Measurements from ENCODE around the gene CEACAM16.

CEACAM16 gene

DNA sequence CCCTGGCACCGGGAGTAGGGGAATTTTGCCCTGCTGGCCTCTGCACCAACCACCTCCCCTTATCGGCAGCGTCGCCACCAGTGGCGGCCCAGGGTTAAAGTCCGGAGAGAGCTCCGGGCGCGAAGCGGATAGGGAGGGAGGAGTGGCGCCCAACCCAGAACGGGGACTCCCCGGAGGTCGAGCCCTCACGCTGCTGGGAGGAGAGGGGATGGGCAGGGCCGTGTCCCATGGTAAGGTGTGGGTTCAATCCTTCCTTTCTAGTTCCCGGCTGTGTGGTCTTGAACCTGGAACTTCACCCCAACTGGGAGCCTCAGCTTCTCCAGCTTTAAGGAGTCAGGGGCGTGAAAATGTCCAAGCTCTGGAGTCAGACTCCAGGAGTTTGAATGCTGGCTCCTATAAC, 26.3 kb downstream of the CEACAM16 start:
- no peak for DNase-seq (ENCODE audit: low spot score)

DNA sequence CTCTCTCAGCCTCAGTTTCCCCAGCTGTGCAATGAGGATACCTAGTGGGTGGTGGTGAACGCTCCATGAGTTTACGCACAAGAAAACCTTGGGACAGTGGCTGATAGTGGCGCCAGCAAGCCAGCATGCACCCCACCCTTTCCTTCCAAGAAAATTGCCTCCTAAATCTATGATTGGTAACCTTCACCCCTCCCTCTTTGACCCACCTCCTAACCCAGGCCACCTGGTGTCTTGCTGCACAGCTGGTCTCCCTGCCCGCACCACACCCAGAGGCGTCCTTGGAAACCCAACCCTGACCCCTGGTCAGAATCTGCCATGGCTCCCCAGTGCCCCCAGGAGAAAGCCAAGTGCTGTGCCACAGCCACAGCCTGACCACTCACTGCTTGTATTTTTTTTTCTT, 26.7 kb downstream of the CEACAM16 start:
- DNase-seq (ENCODE audit: low spot score) = no peak

DNA sequence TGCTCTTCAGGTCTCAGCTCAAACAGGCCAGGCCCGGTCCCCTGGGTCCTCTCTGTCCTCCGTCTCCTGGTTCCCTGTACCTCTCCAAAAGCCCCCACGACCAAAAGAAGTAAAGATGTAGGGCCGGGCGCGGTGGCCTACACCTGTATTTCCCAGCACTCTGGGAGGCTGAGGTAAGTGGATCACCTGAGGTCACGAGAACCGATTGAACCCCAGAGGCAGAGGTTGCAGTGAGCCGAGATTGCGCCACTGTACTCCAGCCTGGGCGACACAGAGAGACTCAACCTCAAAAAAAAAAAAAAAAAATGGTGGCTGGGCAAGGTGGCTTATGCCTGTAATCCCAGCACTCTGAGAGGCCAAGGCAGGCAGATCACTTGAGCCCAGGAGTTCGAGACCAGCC, 27.5 kb downstream of the CEACAM16 start:
- DNase-seq (ENCODE audit: low spot score) = no peak

DNA sequence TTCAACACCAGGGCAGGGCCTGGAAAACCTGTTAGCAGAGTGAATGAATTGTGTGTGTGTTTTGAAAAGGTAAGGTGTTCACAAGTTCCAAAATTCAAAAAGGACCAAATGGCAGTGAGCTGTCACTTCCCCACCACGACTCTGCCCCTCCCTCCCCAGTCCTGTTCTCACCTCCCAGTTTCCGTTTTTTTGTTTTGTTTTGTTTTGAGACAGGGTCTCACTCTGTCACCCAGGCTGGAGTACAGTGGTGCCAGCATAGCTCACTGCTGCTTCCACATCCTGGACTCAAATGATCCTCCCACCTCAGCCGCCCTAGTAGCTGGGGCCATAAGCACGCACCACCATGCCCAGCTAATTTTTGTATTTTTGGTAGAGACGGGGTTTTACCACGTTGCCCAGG, 29.2 kb downstream of the CEACAM16 start:
- no peak for DNase-seq (ENCODE audit: low spot score)

DNA sequence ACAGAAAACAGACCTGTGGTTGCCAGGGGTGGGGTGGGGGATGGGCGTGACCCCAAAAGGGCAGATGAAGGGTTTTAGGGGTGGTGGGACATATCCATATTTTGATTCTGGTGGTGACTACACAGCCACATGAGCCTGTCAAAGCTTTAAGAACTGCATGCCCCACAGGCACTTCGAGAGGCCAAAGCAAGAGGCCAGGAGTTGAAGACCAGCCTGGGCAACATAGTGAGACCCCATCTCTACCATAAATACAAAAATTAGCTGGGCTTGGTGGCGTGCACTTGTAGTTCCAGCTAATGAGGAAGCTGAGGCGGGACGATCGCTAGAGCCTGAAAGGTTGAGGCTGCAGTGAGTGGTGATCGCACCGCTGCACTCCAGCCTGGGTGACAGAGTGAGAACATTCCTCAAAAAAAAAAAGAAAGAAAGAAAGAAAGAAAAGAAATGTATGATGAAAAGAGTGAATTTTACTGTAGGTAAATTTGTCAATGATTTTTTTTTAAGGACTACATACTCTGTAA, 30.6 kb downstream of the CEACAM16 start:
- DNase-seq (ENCODE audit: low spot score) = no peak

DNA sequence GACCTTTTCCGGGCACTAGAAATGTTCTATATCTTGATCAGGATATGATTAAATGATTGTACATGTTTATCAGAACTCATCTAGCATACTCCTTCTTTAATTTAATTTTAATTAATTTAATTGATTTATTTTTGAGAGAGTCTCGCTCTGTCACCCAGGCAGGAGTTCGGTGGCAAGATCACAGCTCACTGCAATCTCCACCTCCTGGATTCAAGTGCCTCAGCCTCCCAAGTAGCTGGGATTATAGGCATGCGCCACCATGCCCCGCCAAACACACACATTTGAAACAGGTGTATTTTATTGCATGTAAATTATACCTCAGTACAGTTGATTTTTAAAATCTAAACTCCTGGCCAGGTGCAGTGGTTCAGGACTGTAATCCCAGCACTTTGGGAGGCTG, 32.1 kb downstream of the CEACAM16 start:
- DNase-seq (ENCODE audit: low spot score) = no peak

DNA sequence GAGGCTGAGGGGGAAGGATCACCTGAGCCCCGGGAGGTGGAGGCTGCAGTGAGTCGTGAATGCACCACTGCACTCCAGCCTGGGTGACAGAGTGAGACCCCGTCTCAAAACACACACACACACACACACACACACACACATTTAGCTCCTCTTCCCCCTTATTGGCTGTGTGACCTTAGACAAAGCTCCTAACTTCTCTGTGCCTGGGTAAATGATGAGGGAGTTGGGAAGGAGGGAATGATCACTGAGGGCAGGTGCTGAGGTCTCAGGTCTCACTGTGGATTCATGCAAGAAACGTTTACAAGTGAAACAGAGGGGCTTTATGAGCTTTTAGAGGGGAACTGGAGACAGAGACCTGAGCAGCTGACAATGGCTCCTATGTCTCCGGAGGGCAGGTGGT, 32.7 kb downstream of the CEACAM16 start:
- no peak for DNase-seq (ENCODE audit: low spot score)

DNA sequence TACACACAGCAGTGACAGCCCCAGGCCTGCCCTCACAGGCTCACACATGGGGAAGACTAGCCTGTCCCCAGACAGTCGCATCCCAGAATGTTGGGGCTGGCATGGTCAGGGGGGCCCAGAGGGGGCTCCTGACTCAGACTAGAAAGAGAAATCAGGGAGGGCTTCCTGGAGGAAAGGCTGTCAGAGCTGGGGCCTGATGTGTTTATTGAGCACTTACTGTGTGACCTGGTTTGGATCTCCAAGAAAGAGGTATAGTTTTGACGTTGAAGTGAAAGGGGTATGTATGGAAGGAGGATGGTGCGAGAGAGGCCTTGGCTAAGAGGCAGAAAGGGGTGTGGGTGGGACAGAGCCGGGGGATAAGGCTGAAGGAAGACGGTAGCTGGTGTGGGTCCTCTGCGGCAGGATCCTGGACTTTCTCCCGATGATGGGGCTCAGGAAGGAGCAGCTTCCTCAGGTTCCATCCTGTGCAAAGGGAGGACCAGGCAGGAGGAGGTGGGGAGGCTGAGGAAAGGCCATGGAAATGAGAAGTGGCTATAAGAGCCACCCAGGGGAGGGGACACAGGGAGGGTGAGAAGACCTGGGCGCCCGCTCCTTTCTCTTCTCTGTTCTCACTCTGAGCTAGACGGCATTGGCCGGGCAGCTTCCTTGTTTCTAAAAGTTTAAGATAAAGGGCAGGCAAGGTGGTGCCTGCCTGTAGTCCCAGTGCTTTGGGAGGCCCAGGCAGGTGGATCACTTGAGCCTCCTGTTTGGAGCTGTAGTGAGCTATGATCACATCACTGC, 33.5 kb downstream of the CEACAM16 start:
- DNase-seq (ENCODE audit: low spot score) = no peak

DNA sequence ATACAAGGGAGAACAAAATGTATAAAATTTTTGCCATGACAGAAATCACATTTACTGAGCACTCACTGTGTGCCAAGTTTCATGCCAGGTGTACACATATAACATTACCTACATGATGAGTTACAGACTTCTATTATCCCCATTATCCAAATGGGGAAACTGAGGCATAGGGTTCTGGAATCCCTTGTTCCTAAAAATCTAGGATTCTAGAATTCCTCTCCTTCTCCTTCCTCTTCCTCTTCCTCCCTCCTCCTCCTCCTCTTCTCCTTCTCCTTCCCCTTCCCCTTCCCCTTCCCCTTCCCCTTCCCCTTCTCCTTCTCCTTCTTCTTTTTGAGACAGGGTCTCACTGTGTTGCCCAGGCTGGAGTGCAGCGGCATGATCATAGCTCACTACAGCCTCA, 35.4 kb downstream of the CEACAM16 start:
- no peak for DNase-seq (ENCODE audit: low spot score)

DNA sequence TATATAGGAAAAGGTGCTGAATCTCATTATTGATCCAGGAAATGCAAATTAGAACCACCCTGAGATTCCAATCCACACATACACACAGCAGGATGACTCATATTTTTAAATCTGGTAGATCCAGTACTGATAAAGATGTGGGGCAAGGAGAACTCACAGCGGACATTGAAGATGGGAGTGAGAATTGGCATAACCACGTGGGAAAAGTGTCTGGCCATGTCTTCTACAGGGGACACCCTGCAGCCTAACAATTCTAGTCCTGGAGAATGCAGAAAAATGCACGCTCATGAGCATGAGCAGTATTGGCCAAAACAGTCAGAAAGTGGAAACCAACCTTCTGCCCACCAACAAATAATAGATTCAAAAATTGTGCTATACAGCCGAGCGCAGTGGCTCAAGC, 36.1 kb downstream of the CEACAM16 start:
- DNase-seq (ENCODE audit: low spot score) = no peak

DNA sequence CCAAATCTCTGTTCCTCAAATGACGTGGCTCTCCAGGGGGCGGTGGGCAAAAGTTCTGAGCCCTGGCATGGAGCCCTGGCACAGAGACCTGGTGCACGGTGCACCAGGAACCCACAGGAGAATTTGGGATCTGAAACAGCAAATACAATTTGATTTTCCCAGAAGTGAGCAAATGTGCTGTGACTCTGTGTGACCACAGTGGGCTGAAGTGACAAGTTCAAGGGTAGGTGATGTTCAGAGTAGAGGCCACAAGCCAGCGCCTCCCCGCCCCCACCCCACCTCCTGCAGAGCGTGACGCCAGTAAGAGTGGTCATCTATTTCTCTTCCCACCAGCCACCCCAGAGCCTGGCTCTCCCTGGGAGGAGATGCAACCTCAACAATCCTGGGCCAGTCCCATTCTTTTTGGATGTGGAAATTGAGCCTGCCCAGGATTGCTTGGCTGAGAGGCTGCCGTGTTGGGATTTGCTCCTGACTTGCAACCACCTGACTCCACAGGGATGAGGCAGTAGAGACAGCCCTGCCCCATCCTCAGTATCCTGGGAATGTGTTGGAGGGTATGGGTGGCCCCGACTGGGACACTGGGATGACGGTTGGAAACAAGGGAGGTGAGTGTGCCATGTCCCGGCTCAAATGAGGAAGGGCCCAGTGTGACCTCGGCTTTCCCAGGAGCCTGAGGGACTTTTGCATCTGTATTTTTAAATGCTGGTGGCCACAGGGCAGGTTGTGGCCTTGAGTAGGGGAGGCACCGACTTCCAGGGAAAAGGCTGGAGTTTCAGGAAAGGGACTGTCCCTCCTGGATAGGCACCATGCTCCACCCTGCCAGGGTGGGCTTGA, 38.5 kb downstream of the CEACAM16 start:
- DNase-seq (ENCODE audit: low spot score) = no peak

DNA sequence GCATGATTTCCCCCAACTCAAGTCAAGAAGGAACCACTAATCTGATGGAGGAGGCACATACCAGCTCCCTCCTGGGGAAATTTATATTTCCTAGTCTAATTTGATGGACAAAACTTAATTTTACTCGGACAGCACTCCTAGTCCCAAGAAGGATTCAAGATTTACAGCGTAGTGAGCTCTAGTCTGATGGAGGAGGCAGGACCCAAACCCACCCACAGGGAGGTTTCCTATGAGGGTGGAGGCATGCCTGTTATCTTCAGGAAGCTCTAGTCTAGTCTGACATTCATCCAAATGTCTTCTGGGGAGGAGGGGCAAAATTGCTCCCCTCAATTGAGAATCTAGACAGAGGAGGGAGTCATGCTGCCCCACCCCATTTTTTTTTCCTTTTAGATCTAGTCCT, 39.2 kb downstream of the CEACAM16 start:
- no peak for DNase-seq (ENCODE audit: low spot score)

DNA sequence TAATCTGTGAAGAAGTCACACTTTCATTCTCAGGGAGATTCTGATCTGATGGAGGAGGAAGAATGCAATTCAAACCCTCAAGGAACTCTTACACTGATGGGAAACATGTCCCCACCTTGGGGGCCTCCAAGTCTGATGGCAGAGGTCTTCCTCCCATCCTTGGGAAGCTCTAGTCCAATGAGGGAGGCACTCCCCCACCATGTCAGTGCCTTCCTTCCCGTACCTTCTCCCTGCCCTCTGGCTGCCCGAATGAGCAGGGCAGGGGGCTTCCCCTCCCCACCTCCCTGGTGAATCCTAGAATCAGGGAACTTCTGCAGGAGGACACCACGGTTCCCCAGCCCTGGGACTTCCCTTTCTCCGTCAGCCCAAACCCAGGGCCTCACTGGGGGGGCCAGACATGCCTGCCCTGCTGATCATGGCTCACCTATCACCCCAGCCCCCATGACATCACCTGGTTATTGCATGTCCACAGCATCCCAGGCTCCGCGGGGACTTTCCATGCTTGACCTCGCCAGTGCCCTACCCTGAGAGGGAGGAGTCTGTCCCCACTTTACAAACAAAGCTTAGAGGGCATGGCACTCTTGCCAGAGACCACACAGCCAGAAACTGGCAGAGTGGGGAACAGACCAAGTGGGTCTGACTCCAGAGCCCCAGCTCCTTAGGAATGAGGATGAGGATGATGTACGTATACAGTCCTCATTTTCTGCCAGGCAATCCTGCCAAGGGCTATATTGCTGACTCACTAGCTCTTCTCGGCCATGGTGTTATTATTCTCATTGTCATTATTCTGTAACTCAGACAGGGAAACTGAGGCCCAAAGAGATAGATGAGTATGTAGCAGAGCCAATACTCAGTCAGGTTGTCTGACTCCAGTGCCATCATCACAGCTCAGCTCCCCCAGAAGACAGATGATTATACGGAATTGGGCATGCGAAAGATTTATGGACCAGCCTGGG, 39.9 kb downstream of the CEACAM16 start:
- no peak for DNase-seq (ENCODE audit: low spot score)

DNA sequence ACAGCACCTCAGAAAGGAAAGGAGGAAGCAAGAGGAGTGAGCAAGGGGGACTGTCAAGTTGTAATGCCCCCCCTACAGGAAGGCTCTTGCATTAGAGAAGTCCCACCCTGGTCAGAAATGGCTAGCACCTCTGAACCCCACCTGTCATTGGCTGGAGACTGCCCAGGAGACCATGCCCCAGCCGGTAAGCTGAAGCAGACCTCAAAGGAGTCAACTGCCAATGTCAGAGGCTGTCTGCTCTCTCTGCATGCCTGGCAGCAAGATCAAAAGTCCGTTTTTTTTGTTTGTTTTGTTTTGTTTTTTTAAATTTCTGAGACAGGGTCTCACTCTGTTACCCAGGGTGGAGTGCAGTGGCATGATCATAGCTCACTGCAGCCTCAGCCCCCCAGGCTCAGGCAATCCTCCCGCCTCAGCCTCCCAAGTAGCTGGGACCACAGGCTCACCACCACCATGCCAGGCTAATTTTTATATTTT, 41.4 kb downstream of the CEACAM16 start:
- DNase-seq (ENCODE audit: low spot score) = no peak

DNA sequence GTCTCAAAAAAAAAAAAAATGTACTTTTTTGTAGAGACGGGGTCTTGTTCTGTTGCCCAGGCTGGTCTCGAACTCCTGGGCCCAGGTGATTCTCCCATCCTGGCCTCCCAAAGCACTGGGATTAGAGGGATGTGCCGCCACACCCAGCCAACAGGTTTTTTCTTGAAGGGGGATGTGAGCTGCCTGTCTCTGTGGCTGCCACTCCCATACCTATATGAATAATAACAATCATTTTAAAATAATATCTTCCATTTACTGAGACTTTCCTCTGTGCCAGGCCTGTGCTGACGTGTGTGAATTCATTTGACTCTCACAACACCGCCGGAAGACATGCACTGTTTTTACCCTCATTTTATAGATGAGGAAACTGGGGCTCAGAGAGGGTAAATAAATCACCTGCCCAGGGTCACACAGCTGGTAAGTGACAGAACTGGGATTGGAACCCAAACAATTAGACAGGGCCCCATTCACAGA, 42.3 kb downstream of the CEACAM16 start:
- no peak for DNase-seq (ENCODE audit: low spot score)

DNA sequence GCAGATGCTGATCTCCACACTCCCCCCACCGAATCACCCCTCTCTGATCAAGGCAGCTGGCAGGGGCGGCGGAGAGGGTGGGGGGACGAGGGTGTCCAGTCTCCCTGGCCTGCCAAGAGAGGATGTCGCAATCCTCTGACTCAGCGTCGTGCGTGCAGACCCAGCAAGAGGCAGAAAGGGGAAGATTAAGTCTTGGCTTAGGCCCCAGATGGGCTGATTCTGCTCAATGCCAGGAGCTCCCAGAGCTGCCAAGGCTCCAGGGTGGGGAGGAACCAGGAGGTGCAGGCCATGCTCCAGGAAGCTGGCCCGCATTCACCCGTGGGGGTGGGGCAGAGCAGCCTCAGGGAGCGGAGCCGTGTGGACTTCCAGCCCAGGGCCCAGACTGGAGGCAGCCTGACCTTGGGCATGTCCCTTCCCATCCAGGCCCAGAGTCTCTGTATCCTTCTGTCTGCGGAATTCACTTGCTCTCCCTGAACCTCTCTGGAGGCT, 42.9 kb downstream of the CEACAM16 start:
- DNase-seq (ENCODE audit: low spot score) = peak; percentile 86

DNA sequence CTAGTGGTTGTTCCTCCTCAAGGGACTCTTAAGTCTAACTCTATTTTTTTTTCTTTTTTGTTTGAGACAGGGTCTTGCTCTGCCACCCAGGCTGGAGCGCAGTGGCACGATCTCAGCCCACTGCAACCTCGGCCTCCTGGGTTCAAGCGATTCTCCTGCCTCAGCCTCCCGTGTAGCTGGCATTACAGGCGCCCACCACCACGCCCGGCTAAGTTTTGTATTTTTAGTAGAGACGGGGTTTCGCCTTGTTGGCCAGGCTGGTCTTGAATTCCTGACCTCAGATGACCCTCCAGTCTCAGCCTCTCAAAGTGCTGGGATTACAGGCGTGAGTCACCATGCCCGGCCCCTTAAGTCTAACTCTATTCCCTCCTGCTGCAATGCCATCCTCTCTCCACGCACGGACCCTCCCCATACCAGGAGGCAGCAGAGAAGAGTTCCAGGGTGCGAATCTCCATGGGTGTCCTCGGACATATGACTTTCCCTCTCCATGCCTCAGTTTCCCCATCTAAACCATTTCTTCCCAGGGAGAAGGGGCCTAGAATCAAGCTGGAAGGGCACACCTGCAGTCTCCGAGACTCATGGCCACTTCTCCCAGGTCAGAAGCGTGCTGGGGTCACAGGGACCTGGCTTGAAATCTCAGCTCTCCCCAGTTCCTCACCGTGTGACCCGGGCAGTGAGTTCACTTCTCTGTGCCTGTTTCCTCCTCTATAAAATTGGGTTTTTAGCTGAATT, 43.5 kb downstream of the CEACAM16 start:
- no peak for DNase-seq (ENCODE audit: low spot score)

DNA sequence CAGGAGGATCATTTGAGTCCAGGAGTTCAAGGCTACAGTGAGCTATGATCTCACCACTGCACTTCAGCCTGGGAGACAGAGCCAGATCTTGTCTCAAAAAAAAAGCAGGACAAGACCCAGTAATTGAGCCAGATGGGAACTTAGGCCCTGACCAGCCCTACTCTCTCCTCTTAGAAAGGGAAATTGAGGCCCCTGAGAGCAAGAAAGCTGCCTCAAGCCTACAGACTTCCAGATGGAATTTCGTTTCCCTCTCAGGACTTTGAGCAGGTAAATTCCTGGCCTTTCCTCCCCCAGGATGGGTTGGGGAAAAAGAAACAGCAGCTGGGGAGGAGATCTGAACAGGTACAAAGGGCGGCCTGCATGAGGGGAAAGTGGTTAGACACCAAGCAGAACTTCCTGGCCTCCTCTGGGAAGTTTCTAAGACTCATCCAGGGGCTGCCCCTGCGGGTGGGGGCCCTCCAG, 46.0 kb downstream of the CEACAM16 start:
- DNase-seq (ENCODE audit: low spot score) = no peak

DNA sequence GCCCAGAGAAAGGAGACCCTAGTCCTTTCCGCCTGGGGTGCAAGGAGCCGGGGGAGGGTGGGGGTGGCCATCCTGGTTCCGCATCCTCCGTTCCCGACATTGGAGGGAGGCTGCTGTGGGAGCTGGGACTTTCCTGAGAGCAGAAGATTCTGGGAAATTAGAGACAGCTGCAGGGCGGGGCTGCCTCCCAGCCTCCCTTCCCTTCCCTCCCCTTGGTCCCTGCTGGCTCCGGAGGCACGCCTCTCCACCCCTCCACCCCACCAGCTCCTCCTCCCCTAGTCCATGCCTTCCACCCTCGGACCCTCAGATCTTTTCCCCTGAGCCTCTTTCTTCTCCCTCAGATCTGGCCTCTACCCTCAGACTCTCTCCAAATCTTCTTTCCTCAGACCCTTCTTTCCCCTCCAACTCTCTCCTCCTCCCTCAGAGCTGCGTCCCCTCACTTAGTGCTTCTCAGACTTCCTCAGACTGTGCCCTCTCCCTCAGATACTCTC, 46.4 kb downstream of the CEACAM16 start:
- DNase-seq (ENCODE audit: low spot score) = no peak

DNA sequence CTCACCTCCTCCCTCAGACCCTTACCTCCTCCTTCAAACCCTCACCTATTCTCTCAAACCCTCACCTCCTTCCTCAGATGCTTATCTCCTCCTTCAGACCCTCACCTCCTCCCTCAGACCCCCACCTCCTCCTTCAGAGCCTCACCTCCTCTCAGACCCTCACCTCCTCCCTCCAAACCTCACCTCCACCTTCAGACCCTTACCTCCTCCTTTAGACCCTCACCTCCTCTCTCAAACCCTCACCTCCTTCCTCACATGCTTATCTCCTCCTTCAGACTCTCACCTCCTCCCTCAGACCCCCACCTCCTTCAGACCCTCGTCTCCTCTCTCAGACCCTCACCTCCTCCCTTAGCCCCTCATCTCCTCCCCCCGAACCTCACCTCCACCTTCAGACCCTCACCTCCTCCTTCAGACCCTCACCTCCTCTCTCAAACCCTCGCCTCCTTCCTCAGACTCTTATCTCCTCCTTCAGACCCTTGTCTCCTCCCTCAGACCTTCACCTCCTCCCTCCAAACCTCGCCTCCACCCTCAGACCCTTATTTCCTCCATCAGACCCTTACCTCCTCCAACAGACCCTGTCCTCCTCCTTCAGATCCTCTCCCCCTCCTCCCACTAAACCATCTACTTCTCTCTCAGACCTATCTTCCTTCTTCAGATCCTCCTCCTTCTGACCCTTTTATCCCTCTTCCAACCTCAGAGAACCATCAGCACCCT, 47.1 kb downstream of the CEACAM16 start:
- no peak for DNase-seq (ENCODE audit: low spot score)
